Jurkat, Clone E6-1 (cell line): Measurements from ENCODE around the gene GSC.

Experiments used
- DNase-seq: peaks from one replicate; pipeline ENCODE4 v3.0.0-alpha.2; 2011; ENCODE audit warnings: low read depth, low spot score
- H3K4me3 ChIP-seq: 2 replicates; pipeline ENCODE4 v1.5.1; 2011; ENCODE audit warnings: mild to moderate bottlenecking, low read length, control low read depth, moderate library complexity

The GSC gene

DNA sequence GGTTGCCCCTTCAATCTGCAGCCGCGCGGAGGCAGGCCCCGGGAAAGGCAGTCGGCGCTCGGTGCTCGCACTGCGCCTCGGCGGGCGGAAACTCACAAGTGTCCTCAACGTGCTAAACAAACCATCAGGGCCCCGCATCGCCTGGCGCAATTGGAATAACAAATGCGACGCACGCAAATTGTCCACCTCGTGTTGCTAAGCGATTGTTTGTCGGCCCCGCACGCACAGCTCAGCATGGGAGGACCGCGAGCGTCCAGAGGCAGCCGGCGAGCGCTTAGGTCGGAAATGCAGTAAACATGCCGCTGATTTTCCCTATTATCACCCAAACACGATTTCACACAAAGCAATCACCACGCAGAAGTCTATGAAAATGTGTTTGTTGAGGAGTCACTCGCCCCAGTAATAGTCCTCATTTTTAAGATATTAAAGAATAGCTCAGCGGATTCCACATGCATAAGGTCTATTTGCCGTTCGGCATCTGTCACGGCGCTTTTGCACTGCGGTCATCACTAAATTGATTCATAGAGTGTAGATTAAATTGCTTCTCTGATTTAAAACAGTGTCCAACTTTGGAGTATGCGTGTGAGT lies 3.2 kb upstream of the GSC start:
- no peak overlapping the region for H3K4me3 ChIP-seq
- no peak for DNase-seq

DNA sequence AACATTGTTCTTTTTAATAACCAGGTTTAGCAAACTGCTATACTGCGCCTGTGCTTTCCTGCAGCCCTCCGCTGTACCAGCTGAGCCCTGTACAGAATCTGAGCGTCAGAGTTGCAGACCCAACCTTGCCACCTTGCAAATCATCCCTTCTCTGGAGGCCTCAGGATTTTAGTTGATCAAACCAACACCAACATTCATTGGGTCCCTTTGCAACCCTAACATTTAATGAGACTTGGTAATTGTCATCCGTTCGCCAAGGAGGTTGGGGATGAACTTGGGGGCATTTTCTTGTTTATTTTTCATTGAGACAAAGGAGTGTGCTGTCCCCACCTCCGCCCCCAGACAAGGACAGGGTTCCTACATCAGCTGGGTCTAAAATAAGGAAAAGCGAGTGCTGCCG lies 2.6 kb upstream of the GSC start:
- DNase-seq, result no peak
- H3K4me3 ChIP-seq, result no peak overlapping the region

DNA sequence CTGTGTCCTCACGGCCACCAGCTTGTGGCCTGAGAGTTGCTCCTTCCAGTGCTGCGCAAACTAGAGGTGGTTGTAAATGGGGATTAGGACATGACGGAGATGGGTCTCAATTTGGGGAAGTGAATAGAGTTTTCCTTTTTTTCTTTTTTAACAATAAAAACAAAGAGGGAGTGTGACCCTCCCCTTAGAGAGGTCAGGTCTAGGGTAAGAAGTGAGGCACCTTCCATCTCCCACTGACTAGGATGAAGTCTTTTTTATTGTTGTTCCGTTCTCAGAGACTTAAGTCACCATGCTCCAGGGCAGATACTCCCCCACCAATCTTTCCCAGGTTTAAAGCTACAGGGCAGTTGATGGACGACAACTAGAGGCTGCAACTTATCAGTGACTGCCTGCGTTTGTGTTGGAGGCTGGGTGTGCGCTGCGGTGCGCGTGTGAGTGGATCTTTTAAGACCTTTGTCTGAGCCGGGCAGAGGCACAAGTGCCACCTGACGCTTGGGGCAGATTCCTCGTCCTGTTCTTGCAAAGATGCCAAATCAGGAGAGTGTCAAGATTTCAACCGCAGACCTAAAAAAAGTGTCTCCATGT lies 2.1 kb upstream of the GSC start:
- DNase-seq, result no peak
- H3K4me3 ChIP-seq, result no peak overlapping the region

DNA sequence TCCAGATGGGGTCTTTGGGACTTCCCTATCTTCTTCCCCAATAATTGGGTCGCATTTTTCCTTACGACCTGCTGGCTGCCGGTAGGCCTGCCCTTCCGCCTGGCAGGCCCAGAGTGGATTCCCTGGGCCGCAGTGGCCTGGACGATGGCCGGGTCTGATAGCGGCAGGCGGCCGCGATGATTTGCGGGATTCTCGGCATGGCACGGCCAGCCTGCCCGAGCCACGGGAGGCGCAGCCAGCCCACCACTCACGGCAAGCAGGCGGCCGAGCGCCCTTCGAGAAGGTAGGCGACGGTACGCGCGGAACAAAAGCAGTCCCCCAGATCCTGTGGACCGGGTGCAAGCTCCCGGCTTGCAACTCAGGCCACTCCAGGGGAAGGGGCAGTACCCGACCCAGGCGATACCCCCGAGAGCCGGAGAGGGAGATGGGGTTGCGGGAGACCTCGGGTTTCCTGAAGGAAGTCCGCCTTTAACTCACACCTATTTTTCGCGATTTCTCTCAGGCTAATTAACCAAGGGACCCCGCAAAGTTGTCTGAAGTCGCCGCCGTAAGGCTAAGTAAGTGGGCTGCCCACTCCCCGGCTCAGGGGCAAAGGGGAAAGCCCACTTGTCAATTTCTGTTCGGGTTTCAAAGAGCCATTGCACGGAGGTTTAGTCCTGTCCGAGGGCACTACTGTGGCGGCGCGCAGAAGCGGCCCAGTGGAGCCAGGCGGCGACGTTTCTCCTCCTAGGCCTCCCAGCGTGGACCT lies 1.4 kb upstream of the GSC start:
- H3K4me3 ChIP-seq, result no peak overlapping the region

DNA sequence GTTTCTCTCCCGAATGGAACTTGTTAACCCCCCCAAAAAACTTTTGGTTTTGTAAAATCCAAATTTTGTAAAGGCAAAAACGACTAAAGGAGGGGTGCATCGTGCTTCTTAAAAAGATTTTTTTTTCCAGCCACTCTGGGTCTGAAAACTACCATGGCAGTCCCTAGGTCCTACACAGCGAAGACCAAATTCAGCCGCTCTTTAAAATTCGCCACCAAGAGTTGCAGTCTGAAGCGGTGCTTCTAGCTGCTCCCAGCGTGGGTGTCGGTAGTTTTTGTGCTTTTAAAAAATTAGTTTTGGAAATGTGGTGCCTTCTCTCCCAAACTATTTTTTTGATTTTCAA lies 873 bp upstream of the GSC start:
- no peak for DNase-seq
- H3K4me3 ChIP-seq, result no peak overlapping the region

More for the DNA sequence above, 1.4 kb upstream of the GSC start:
- no peak for DNase-seq

DNA sequence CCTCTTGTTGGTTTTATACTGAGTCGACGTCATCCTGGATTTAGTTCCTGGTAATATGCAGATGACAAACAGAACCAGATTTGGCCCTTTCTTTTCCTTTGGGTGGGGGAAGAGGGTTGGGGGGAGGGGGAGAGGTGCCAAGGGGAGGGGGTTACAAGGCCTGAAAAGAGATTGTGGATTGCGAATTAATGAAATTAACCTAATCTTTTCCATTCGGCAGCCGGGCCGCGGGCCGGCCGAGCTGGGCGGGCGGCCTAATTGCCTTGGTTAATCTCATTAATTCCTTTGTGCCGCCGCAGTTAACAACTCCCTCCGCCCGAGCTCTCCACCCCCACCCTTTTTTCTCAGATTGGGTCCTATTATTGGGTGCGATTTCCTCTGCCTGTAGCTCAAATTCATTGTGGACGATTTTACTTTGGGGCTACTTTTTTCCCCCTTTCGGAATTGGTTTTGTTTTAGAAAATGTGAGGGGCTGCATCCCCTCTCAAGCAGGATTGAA lies 387 bp upstream of the GSC start:
- no peak for DNase-seq
- H3K4me3 ChIP-seq, result peak overlapping the region; percentile 53

DNA sequence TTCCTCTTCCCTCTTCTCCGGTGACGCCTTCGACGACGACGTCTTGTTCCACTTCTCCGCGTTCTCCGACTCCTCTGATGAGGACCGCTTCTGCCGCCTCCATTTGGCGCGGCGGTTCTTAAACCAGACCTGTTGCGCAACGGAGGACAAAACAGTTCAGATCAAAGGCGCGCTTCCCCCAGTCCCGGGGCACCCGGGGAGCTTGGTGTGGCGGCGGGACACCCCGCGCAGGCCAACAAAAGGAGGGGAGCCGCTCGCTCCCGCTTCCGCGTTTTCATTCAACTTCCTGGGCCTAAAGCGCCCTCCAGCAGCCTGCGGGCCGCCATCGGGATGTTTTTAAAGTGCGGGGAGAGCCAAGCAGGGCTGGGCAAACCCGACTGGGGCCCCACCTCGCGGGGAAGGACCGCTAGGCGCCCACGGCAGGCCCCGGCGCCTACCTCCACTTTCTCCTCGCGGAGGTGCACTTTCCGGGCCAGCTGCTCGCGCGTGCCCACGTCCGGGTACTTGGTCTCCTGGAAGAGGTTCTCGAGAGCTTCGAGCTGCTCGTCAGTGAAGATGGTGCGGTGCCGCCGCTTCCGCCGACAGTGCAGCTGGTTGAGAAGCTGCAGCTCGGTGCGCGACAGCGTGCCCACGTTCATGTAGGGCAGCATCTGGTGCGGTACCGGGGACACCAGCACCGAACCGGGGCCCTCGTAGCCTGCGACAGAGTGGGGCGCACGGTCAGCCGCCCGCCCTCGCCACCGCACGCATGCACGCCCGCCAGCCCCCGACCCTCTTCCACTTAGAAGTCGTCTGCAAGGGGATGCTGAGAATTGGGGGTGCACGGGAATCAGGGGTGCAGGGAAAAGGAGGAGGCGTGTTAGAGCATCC lies 1.2 kb downstream of the GSC start:
- peak overlapping the region; percentile 53 for H3K4me3 ChIP-seq
- DNase-seq, result peak; percentile 49

DNA sequence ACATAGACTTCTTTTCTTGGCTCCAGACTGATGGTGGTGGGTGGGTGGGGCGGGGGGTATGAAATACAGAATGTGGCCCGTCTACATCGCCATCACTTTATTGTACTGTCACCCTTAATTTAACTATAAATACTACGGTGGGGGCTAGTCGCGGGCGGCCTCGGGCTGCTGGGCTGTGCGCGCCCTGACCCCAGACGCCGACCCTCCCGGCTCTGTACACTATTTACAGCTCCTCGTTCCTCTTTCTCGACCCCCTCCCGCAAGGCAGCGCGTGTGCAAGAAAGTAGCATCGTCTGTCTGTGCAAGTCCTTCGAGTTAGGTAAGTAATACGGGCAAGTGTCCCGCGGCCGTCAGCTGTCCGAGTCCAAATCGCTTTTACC lies 1.8 kb downstream of the GSC start:
- DNase-seq, result no peak
- no peak overlapping the region for H3K4me3 ChIP-seq

DNA sequence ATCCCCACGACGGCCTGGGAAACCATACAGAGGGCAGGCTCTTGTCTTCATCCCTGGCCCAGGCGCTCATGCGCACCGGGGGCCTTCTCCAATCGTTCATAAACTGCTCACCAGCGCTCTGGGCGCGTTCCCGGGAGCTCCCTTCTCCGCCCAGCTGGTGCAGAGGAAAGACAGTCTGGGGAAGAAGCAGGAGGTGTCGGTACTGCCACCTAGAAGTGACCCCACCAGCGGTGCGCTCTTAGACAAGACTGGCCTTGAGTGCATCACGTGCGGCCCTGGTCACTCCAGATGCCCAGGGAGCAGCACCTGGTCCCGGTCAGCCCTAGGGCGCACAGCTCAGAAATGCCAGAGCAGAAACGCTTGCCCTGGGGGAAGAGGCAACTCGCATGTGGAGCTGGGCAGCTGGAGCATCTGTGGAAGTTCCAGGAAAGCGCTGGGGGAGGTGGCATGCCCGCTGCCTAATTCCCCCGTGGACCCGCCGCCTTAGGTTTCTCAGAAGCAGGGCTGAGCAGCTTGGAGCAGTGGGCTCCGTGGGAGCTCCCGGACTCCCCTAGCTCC lies 2.5 kb downstream of the GSC start:
- H3K4me3 ChIP-seq, result no peak overlapping the region
- DNase-seq, result no peak

DNA sequence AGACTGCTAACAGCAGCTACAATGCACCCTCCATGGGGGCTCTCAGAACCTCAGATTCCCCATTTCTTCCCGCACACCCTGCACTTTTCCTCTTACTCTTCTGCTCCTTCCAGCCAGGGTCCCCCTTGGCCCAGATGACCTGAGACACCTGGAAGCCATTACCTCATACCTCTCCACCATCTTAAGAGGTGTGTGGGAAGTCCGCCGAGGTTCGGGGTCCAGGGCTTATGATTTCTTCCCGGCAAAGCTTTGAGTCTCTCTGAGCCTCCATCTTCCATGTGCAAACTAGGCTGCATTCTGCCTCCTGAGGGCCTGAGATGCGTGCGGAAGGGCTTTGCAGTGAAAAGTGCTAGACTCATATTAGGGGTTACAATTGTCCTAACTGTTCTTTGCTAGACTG lies 5.3 kb downstream of the GSC start:
- no peak overlapping the region for H3K4me3 ChIP-seq
- no peak for DNase-seq

DNA sequence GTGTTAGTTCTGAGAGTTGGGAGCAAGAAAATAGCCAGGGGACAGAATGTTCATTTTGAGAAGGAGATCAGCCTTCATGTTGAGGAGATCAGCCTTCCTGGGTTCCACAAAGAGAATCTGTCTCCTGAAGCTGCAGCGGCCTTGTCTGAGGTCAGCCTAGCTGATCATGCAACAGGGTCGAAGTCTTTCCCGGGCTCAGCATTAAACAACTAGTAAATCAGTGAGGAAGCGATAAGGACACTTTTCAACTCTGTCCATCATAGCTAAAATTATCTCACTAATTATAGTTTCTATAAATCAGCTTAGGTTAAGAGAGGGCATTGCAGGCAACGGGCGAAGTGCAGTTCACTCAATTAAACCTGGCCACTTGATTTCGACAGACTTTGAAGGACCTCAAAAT lies 7.5 kb downstream of the GSC start:
- H3K4me3 ChIP-seq, result no peak overlapping the region
- no peak for DNase-seq

DNA sequence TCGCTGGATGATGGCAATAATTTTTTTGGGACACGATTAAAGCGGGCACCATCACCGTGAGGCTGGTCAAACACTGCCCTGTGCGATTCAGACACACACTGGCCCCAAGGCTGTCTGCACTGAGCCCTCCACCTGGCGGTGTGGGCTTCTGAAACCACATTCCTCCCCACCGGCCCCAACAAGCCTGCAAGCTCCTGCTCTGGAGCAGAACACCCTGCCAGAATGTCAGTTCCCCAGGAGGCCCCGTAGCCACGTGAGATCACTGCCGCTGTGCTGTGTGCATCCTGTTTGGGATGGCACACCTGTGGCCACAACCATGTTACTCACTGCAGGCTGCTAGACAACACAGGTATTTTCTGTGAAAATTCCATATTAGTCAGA lies 7.9 kb downstream of the GSC start:
- no peak overlapping the region for H3K4me3 ChIP-seq
- no peak for DNase-seq

DNA sequence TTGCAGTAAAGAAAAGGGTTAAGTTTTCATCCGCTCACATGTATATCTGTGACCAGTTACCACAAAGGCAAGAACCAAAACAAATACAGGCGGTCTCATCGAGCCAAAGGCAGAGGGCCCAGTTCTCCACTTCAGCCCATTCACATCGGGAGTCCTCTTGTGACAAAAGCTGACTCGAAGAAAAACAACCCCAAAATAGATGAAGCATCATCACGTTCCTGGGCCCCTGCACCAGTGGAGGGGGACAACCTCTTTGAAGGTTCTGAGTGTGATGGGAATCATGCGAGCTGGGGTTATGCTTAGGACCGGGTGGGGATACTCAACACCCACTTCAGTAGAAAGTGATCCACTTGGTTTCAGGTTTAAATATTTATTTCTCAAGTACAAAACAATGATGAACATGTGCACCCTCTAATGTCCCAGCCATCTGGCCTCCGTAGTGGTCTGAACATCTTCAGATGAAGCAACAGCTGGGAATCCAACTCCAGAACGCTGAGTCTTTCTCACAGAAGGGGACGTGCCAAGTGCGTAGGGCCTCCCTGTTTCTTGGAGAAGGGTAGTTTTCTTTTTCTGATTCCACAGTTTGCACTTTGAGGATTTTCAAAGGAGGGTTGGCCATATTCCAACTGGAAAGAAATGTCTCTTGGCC lies 8.4 kb downstream of the GSC start:
- no peak overlapping the region for H3K4me3 ChIP-seq
- DNase-seq, result no peak

DNA sequence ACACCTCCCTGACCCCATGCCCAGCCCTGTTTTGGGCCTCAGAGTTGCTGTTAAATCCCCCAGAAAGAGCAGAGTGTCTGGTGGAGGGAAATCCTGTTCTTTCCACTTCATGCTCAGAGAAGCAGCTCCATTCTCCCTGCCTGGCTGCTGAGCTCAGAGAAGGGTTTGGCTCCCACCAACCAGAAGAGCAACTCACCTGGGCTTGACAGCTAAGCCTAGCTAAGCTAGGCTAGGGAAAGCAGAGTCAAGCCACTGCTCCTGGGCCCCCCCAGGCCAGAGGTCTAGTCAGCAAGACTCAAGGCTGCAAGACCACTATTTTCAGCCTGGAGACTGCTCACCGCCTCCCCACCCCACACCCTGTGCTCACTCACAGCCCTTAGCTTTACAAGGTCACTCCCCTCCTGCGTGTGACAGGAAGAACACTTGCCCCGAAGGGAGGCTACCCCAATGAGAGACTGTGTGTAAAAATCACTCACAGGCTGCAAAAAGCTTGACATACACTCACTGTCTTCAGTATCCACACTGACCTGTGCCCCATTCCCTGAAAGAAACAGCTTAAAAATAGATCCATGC lies 13.5 kb downstream of the GSC start:
- no peak overlapping the region for H3K4me3 ChIP-seq
- DNase-seq, result no peak

DNA sequence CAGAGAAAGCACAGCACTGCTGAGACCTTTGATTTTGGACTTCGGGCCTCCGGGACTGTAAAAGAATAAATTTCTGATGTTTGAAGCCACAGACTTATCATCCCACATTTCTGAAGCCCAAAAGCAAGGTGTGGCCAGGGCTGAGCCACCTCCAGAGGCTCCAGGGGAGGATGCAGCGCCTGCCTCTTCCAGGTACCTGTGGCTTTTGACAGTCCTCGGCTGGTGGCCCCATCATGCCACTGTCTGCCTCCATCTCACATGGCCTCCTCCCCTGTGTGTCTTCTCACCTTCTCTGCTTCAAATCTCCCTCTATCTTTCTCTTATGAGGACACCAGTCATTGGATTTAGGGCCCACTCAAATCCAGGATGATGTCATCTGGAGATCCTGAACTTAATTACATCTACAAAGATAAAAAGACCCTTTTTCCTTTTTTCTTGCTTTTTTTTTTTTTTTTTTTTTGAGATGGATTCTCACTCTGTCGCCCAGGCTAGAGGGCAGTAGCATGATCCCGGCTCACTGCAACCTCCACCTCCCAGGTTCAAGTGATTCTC lies 15.4 kb downstream of the GSC start:
- H3K4me3 ChIP-seq, result no peak overlapping the region
- no peak for DNase-seq

DNA sequence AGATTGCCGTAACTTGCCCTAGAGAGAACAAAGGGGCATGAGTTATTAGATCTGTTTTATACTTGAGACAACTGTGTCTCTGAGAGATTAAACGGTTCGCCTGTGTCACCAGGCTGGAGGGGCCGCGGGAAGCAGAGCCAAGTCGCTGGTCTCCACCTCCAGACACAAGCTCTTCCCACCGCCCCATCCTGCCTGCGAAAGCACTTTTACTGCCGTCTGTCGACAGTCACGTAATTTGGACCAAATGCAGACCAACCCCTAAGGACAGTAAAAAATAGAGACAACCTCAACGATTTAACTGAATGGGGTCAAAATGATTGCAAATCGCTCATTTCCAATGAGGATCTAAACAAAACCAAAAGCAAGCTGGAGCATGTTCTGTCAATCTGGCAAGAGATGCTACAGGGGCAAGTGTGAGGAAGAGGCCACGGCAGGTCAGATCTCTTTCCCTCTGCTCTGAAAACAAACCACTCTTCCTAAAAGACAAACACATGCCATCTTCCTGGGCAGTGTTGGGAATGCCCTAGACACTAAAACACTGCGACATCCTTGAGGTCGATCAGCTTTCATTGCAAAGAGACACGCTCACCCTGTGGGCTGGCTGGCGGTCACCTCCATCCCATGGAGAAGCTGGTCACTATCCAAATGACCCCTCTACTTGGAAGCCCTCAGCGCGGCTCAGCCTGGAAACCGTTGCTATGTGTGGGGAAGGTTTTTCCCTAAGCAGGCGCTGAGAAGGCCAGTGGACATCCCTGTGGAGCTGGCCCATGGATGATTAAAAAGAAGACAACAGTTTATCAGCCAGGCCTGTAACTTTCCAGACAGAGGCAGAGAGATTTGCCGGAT lies 17.1 kb downstream of the GSC start:
- DNase-seq, result no peak
- H3K4me3 ChIP-seq, result no peak overlapping the region

DNA sequence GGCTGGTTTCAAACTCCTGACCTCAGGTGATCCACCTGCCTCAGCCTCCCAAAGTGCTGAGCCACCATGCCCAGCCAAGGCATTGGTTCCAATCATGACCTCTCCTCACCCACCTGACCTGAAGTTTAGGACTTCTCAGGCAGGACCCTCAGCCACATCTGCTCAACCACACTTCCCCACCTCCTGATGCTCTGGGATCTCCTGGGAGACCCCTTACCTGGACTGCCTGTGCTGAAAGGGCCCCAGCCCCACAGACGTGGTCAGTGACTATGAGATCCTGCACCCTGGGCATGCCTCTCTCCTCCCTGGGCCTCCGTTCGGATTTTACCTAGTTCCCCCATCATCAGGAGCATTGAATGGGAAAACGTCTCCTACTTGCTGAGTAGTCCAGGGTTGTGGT lies 18.0 kb downstream of the GSC start:
- no peak for DNase-seq
- H3K4me3 ChIP-seq, result no peak overlapping the region

DNA sequence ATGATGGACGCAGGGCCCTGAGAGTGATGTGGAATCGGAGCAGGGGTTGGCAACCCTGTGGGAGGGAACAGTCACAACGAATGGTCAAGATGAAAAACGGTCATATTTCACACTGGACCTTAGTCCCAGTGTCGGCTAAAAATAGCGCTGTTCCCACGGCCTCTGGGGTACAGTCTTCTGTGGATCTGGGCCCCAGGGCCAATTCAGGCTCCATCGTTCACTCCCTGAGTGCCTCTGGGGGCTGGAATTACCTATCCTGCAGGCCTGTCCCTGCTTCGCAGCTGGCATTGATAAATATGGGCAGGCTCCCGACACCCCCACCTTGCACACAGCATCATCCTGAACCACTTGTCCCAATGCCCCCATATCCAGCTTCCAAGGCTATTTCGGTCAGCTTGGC lies 18.6 kb downstream of the GSC start:
- H3K4me3 ChIP-seq, result no peak overlapping the region
- no peak for DNase-seq
